SK-N-MC (cell line): ENCODE results near the gene SLC38A10.

Experiments used
- DNase-seq: peaks from one replicate; pipeline ENCODE4 v3.0.0-alpha.2; 2011; ENCODE audit warnings: low read depth, low spot score
- H3K27ac ChIP-seq: fragments of 200-600 bp; sonication (generic); 2 replicates; pipeline ENCODE4 v1.5.1; 2016; ENCODE audit warnings: mixed run types
- H3K36me3 ChIP-seq: fragments of 200-600 bp; sonication (generic); 2 replicates; pipeline ENCODE4 v1.6.1; 2017; ENCODE audit warnings: antibody characterized with exemption, low read length, mixed read lengths; ENCODE audit not compliant: insufficient read depth
- H3K4me3 ChIP-seq: fragments of 200-600 bp; sonication (generic); 2 replicates; pipeline ENCODE4 v1.5.1; 2016
- H3K9ac ChIP-seq: fragments of 200-600 bp; sonication (generic); 2 replicates; pipeline ENCODE4 v1.8.0; 2017; ENCODE audit warnings: mixed run types, mixed read lengths; ENCODE audit not compliant: insufficient read length
- H3K9me3 ChIP-seq: fragments of 200-600 bp; sonication (generic); 2 replicates; pipeline ENCODE4 v1.6.1; 2017; ENCODE audit warnings: low read depth, mild to moderate bottlenecking, antibody characterized with exemption, low read length, moderate library complexity, mixed read lengths
- EZH2 ChIP-seq: fragments of 200-600 bp; sonication (generic); IDR thresholded peaks from one replicate; pipeline ENCODE4 v1.6.1; 2017; ENCODE audit warnings: antibody characterized with exemption
- FOXP2 ChIP-seq: optimal IDR thresholded peaks from 2 replicates; pipeline ENCODE3; 2011; ENCODE audit warnings: mild to moderate bottlenecking, moderate library complexity; ENCODE audit not compliant: insufficient read depth; ENCODE audit errors: extremely low read length, control extremely low read depth
- POLR2AphosphoS5 ChIP-seq: IDR thresholded peaks from 2 replicates; pipeline ENCODE4 v1.6.1; 2012; ENCODE audit warnings: mild to moderate bottlenecking, low read depth, low read length, borderline replicate concordance

The SLC38A10 gene

DNA sequence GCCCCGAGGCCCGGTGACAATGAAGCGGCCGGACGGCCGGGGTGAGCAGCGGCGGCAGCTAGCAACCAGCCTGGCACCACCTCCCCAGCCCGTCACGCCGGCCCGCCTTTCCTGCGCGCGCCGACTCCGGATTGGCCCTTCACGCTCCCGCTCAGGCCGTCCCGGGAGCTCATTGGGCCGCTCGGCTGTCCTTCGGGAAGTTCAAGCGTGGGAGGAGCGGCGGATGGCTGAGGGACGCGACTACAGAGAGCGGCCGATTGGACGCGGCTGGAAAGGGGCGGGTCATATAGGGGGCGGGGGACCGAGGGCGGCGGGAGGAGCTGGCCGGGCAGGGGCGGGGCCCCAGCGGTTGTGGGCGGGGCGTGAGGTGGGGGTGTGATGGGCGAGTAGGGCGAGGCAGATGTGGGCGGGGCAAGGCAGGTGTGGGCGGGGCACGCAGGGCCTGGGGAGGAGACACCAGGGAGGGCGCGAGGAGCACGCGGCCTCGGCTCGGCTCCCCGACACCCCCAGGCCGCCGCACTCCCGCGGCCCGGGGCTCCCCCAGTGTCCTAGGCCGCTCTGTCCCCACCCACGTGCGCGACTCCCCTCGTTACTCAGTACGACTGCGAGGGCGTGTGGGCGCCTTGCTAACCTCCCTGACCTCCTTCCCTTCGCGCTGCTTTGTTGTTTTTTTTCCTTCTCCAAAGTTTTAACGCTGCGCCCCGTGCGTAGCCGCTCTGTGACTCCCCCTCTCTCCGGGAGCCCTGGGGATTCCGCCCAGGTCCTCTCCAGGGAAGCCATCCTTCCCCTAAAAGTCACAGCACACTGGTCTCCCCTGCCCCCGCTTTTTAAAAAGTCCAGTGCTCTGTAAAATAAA lies 72.0 kb downstream of the SLC38A10 start, which contains the start of gene CEP131:
Gene CEP131 (minus strand): TSS at position 60 of the 856 bp plus-strand sequence. CDS start 2,909 bp downstream, outside the sequence.
- Histone ChIP-seq H3K9ac (peak within 1 kb of the TSS; percentile 76), H3K4me3 (peak within 1 kb of the TSS; percentile 89), H3K9me3 (no peaks in the 10 kb centered on the region), H3K36me3 (no peaks in the 10 kb centered on the region), H3K27ac (no peak within 1 kb of the TSS; the same call in 1 of the 2 replicates)
- no peak for TF ChIP-seq FOXP2
- TF ChIP-seq POLR2AphosphoS5, result peak; percentile 47; the same call in 1 of the 2 replicates
- DNase-seq, result peak; percentile 70

DNA sequence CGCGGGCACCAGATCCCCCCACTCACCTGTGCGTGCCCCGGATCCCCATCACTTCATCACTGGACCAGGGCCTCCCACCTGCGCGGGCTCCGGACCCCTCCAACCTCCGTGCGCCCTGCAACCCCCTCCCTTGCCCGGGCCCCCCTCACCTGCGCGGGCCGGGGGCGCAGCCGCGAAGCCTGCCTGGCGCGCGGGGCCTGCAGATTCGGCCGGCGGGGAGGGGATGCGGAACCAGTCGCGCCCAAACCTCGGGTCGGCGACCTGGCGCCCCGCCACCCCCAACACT lies 72.5 kb downstream of the SLC38A10 start:
- no peaks in the 10 kb centered on the region for H3K9me3 ChIP-seq
- H3K9ac ChIP-seq, result peak overlapping the region; percentile 76
- peak overlapping the region; percentile 89 for H3K4me3 ChIP-seq
- TF ChIP-seq FOXP2 (no peak), POLR2AphosphoS5 (no peak)
- H3K27ac ChIP-seq, result no peak overlapping the region
- no peaks in the 10 kb centered on the region; the same call in 1 of the 2 replicates for H3K36me3 ChIP-seq
- DNase-seq, result no peak

DNA sequence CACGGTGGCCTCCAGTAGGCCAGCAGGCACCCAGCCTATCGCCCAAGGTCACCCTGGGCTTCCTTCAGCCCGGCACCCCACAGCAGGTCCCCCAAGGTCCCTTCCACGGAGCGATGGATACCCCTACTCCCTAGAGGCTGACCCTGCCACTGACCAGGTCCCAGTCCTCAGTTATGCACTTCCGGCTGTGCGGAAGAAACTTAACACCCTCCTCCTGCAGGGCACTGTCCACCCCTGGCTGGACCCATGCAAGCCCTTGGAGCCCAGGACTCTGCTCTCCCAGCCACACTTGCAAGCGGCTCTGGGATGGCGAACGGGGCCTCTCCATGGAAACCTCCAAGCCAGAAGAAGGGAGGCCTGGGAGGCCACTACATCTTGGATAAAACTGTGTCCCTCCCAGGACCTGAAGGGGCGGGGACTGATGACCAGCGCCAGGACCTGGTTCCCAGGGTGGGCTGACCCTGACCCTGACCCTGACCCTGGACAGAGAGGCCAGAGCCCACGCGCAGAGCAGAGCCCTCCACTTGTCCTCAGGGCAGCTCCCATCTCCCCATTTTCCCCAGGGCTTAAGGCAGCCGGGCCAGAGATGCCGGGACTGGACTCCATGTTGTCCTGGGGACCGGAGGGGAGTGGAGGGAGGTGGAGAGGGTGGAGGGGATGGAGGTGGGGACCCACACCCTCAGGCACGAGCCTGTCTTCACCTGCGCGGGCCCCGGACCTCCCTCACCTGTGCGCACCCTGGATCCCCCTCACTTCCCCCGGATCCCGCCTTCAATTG lies 73.1 kb downstream of the SLC38A10 start:
- H3K36me3 ChIP-seq, result no peaks in the 10 kb centered on the region; the same call in 1 of the 2 replicates
- H3K9ac ChIP-seq, result peak overlapping the region; percentile 76
- no peak overlapping the region for H3K27ac ChIP-seq
- TF ChIP-seq EZH2 (no peak), POLR2AphosphoS5 (no peak), FOXP2 (no peak)
- no peaks in the 10 kb centered on the region for H3K9me3 ChIP-seq
- no peak for DNase-seq
- H3K4me3 ChIP-seq, result peak overlapping the region; percentile 89

GRCh38 chr17:81221371-81221841 lies 73.7 kb downstream of the SLC38A10 start:
- DNase-seq, result no peak
- no peak for TF ChIP-seq EZH2
- TF ChIP-seq POLR2AphosphoS5, result no peak
- TF ChIP-seq FOXP2, result no peak
- Histone ChIP-seq H3K27ac (no peak overlapping the region), H3K9me3 (no peaks in the 10 kb centered on the region), H3K4me3 (no peak overlapping the region; the same call in 1 of the 2 replicates), H3K36me3 (no peaks in the 10 kb centered on the region; the same call in 1 of the 2 replicates), H3K9ac (no peak overlapping the region)

GRCh38 chr17:81219476-81220180 lies 75.5 kb downstream of the SLC38A10 start:
- Histone ChIP-seq H3K36me3 (no peaks in the 10 kb centered on the region; the same call in 1 of the 2 replicates), H3K9ac (no peak overlapping the region), H3K4me3 (no peak overlapping the region), H3K27ac (no peak overlapping the region), H3K9me3 (no peaks in the 10 kb centered on the region)
- no peak for DNase-seq
- no peak for TF ChIP-seq FOXP2
- TF ChIP-seq EZH2, result no peak
- no peak for TF ChIP-seq POLR2AphosphoS5

DNA sequence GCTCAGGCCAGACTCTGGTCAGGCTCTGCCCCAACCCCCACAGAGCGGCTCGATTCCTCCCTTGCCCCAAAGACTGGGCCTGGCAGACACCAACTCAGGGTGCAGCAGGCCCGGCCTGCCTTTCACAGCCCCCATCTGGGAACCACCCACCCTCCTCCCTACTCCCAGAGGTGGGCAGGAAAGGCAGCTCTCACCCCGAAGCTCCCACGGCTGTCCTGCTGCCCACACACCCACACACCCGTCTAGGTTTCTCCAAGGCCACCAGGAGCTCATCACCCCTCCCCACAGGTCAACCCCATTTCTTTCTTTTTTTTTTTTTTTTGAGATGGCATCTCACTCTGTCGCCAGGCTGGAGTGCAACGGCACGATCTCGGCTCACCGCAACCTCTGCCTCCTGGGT lies 76.1 kb downstream of the SLC38A10 start:
- TF ChIP-seq POLR2AphosphoS5 (no peak), FOXP2 (no peak), EZH2 (no peak)
- Histone ChIP-seq H3K9me3 (no peaks in the 10 kb centered on the region), H3K9ac (no peak overlapping the region), H3K27ac (no peak overlapping the region), H3K36me3 (no peaks in the 10 kb centered on the region; the same call in 1 of the 2 replicates), H3K4me3 (no peak overlapping the region)
- no peak for DNase-seq

- Histone ChIP-seq H3K36me3 (no peaks in the 10 kb centered on the region; the same call in 1 of the 2 replicates), H3K9me3 (no peaks in the 10 kb centered on the region), H3K4me3 (no peak overlapping the region), H3K9ac (no peak overlapping the region), H3K27ac (no peak overlapping the region)
- TF ChIP-seq FOXP2 (no peak), POLR2AphosphoS5 (no peak), EZH2 (no peak)
- no peak for DNase-seq
Measured at GRCh38 chr17:81218459-81218858, 76.6 kb downstream of the SLC38A10 start.

DNA sequence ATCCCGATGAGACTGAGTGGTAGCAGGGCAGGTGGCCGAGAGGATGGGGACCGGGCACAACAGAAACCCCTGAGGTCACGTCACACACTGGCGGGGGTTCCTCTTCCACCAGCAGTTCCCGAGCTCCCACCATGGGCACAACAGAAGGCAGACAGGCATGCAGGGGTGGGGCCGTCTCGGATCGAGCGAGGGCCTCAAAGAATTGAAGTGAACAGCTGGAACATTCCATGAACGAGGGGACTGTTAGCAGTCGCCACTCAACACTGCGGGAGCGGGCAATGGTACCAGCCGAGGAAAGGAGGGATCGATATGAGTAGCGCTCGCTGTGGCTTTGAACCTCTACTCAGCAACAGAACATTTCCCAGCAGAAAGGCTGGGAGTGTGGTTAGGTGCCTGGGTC lies 77.6 kb downstream of the SLC38A10 start:
- Histone ChIP-seq H3K27ac (no peak overlapping the region), H3K9ac (no peak overlapping the region), H3K9me3 (no peaks in the 10 kb centered on the region), H3K36me3 (no peaks in the 10 kb centered on the region; the same call in 1 of the 2 replicates), H3K4me3 (no peak overlapping the region)
- TF ChIP-seq EZH2 (no peak), POLR2AphosphoS5 (no peak), FOXP2 (no peak)
- no peak for DNase-seq
